ENCODE measurements around the gene CFAP73. TPM values are rescaled to one million over a fixed set of nuclear protein-coding genes. Genes with fewer than 3 reads are reported as not detected.
"Not testable (repeated sequence)": the region's sequence is repeated elsewhere in the genome, so short reads cannot be mapped to it uniquely, and the experiment has no call there.

Gene CFAP73
- total RNA-seq, 1 donor = not detected

GRCh38 chr12:113136990-113137511 lies 12.5 kb upstream of the CFAP73 start:
- Histone ChIP-seq H4K20me1 (ENCODE audit: insufficient read depth, low read length) (no peaks in the 10 kb centered on the region), H3K4me2 (ENCODE audit: insufficient read depth, low read length) (no peak overlapping the region), H3K4me1 (ENCODE audit: insufficient read depth, low read length) (no peaks in the 10 kb centered on the region), H3K4me3 (ENCODE audit: insufficient read depth, low read length) (no peak overlapping the region), H2AFZ (ENCODE audit: low read length) (no peak overlapping the region), H3K27me3 (ENCODE audit: insufficient read depth, low read length) (no peaks in the 10 kb centered on the region), H3K27ac (ENCODE audit: low read depth, low read length) (no peak overlapping the region), H3K36me3 (ENCODE audit: insufficient read depth, low read length) (no peaks in the 10 kb centered on the region), H3K9me3 (ENCODE audit: low read depth, low read length) (no peaks in the 10 kb centered on the region), H3K79me2 (ENCODE audit: insufficient read depth, low read length) (no peaks in the 10 kb centered on the region)
- TF ChIP-seq CTCF (IDR thresholded peaks at IDR 0.05; ENCODE audit: extremely low read depth, low read depth, low read length) = no peak
- no peak for DNase-seq (ENCODE audit: insufficient read length, low spot score, missing footprints)

GRCh38 chr12:113137861-113138783 lies 11.4 kb upstream of the CFAP73 start:
- Histone ChIP-seq H3K4me1 (ENCODE audit: insufficient read depth, low read length) (no peaks in the 10 kb centered on the region), H3K36me3 (ENCODE audit: insufficient read depth, low read length) (no peaks in the 10 kb centered on the region), H3K4me3 (ENCODE audit: insufficient read depth, low read length) (no peak overlapping the region), H3K4me2 (ENCODE audit: insufficient read depth, low read length) (no peak overlapping the region), H3K9me3 (ENCODE audit: low read depth, low read length) (no peaks in the 10 kb centered on the region), H2AFZ (ENCODE audit: low read length) (no peak overlapping the region), H3K27me3 (ENCODE audit: insufficient read depth, low read length) (no peaks in the 10 kb centered on the region), H4K20me1 (ENCODE audit: insufficient read depth, low read length) (no peaks in the 10 kb centered on the region), H3K27ac (ENCODE audit: low read depth, low read length) (no peak overlapping the region), H3K79me2 (ENCODE audit: insufficient read depth, low read length) (no peaks in the 10 kb centered on the region)
- DNase-seq (ENCODE audit: insufficient read length, low spot score, missing footprints) = peak; percentile 37
- TF ChIP-seq CTCF (IDR thresholded peaks at IDR 0.05; ENCODE audit: extremely low read depth, low read depth, low read length) = no peak

- DNase-seq (ENCODE audit: insufficient read length, low spot score, missing footprints) = peak; percentile 64
- Histone ChIP-seq H3K27me3 (ENCODE audit: insufficient read depth, low read length) (no peaks in the 10 kb centered on the region), H4K20me1 (ENCODE audit: insufficient read depth, low read length) (no peaks in the 10 kb centered on the region), H3K4me3 (ENCODE audit: insufficient read depth, low read length) (no peak overlapping the region), H3K79me2 (ENCODE audit: insufficient read depth, low read length) (no peaks in the 10 kb centered on the region), H2AFZ (ENCODE audit: low read length) (no peak overlapping the region), H3K4me2 (ENCODE audit: insufficient read depth, low read length) (no peak overlapping the region), H3K27ac (ENCODE audit: low read depth, low read length) (no peak overlapping the region), H3K4me1 (ENCODE audit: insufficient read depth, low read length) (no peaks in the 10 kb centered on the region), H3K9me3 (ENCODE audit: low read depth, low read length) (no peaks in the 10 kb centered on the region), H3K36me3 (ENCODE audit: insufficient read depth, low read length) (no peaks in the 10 kb centered on the region)
- TF ChIP-seq CTCF (IDR thresholded peaks at IDR 0.05; ENCODE audit: extremely low read depth, low read depth, low read length) = no peak
Observed at GRCh38 chr12:113138826-113139225, 10.7 kb upstream of the CFAP73 start.

GRCh38 chr12:113140706-113141105 lies 8.8 kb upstream of the CFAP73 start:
- no peak for DNase-seq (ENCODE audit: insufficient read length, low spot score, missing footprints)
- H3K4me1 ChIP-seq (ENCODE audit: insufficient read depth, low read length) = no peaks in the 10 kb centered on the region
- no peak overlapping the region for H3K27ac ChIP-seq (ENCODE audit: low read depth, low read length)
- no peaks in the 10 kb centered on the region for H3K79me2 ChIP-seq (ENCODE audit: insufficient read depth, low read length)
- no peaks in the 10 kb centered on the region for H3K27me3 ChIP-seq (ENCODE audit: insufficient read depth, low read length)
- TF ChIP-seq CTCF (IDR thresholded peaks at IDR 0.05; ENCODE audit: extremely low read depth, low read depth, low read length) = no peak
- H3K4me3 ChIP-seq (ENCODE audit: insufficient read depth, low read length) = no peak overlapping the region
- H2AFZ ChIP-seq (ENCODE audit: low read length) = no peak overlapping the region
- no peak overlapping the region for H3K4me2 ChIP-seq (ENCODE audit: insufficient read depth, low read length)
- no peaks in the 10 kb centered on the region for H3K36me3 ChIP-seq (ENCODE audit: insufficient read depth, low read length)
- no peaks in the 10 kb centered on the region for H4K20me1 ChIP-seq (ENCODE audit: insufficient read depth, low read length)
- H3K9me3 ChIP-seq (ENCODE audit: low read depth, low read length) = no peaks in the 10 kb centered on the region

GRCh38 chr12:113141716-113142115 lies 7.8 kb upstream of the CFAP73 start:
- H4K20me1 ChIP-seq (ENCODE audit: insufficient read depth, low read length); H3K36me3 ChIP-seq (ENCODE audit: insufficient read depth, low read length); H3K4me1 ChIP-seq (ENCODE audit: insufficient read depth, low read length); H3K4me3 ChIP-seq (ENCODE audit: insufficient read depth, low read length); DNase-seq (ENCODE audit: insufficient read length, low spot score, missing footprints); H3K4me2 ChIP-seq (ENCODE audit: insufficient read depth, low read length); H3K9me3 ChIP-seq (ENCODE audit: low read depth, low read length); H2AFZ ChIP-seq (ENCODE audit: low read length); H3K79me2 ChIP-seq (ENCODE audit: insufficient read depth, low read length); H3K27ac ChIP-seq (ENCODE audit: low read depth, low read length); H3K27me3 ChIP-seq (ENCODE audit: insufficient read depth, low read length): not testable (repeated sequence)
